Lower lobe of right lung (tissue), 2 donors: ENCODE results near the gene TLX2. TPM values are rescaled to one million over a fixed set of nuclear protein-coding genes. Genes with fewer than 3 reads are reported as not detected.

Experiments
- ATAC-seq, 2 donors: fragments of 200-7000 bp; cut with Tn5 transposase; one replicate each; pipeline ENCODE4 v1.9.1; 2020 to 2022; ENCODE audit warnings: mild to moderate bottlenecking in 2 of 2, moderate library complexity in 2 of 2
- DNase-seq: peaks from one replicate; pipeline ENCODE4 v3.0.0-alpha.2; 2020
- H3K27ac ChIP-seq: fragments of 200-600 bp; one replicate; pipeline ENCODE4 v1.8.0; 2022
- H3K27me3 ChIP-seq: fragments of 200-600 bp; one replicate; pipeline ENCODE4 v1.8.0; 2022; ENCODE audit warnings: low read depth
- H3K36me3 ChIP-seq: fragments of 200-600 bp; one replicate; pipeline ENCODE4 v1.8.0; 2022; ENCODE audit warnings: mild to moderate bottlenecking
- H3K4me1 ChIP-seq: fragments of 200-600 bp; one replicate; pipeline ENCODE4 v1.8.0; 2022
- H3K4me3 ChIP-seq: fragments of 200-600 bp; one replicate; pipeline ENCODE4 v1.8.0; 2022; ENCODE audit warnings: mild to moderate bottlenecking
- H3K9me3 ChIP-seq: fragments of 200-600 bp; one replicate; pipeline ENCODE4 v1.8.0; 2022
- CTCF ChIP-seq: fragments of 200-600 bp; IDR thresholded peaks from one replicate; pipeline ENCODE4 v1.8.0; 2022; ENCODE audit warnings: antibody characterized with exemption, mild to moderate bottlenecking
- intact Hi-C: fragments of 100-400 bp; cut with DNase I; formaldehyde crosslinking; loops from one replicate; pipeline ENCODE4 v1.11.0; 2022
- total RNA-seq: library from RNA; stranded (reverse); fragmentation: NEBNext Ultra II Directional; extraction: Animal tissue kit (Norgen Biotek cat#: 25700); gene quantifications from one replicate; pipeline ENCODE4 v1.2.1, GENCODE V29; 2021
- donor health status: DM: no; HTN: yes; CAD: no; lungs with severe emphysema.

Gene TLX2
- total RNA-seq, 1 donor from 2014 or later, result not detected

DNA sequence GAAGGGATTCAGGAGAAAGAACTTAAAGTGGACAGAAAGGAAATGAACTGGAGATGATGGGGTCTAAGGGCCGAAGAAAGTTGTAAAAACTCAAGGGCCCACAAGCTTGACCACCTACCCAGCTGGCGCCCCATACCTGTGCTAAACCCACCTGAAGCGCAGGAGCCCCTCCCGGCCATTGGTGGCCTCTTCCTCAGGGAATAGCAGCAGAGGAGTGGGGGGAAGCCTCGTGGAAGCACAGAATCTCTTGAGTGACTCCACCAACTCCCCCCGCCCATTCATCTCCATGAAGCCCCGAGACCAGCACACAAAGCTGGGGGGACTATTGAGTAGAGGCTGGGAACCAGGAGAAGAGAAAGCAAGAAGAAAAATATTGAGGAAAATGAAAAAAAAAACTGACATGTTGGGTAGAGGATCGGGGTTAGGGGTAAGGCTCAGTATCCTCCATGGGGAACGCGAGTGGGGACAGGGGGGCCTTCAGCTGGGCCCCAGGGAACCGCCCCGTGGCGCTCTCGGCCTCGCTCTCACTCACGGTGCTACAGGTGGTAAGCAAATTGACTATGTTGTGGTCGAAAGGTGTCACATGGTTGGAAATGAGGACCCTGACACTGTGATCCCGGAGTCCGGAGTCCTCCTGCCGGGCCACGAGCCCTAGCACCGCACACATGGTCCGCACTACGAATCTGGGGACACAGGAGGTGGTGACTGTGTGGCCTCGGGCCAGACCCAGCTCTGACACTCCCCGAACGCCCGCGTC is 14.5 kb downstream of the TLX2 start:
- ATAC-seq, result peak; percentile 14 to 30
- no peak for TF ChIP-seq CTCF
- H3K27me3 ChIP-seq, result no peaks in the 10 kb centered on the region
- H3K36me3 ChIP-seq, result peaks cover 54% of the 10 kb centered on the region
- intact Hi-C loops, result no loop called here
- H3K9me3 ChIP-seq, result no peaks in the 10 kb centered on the region
- no peak for DNase-seq
- H3K27ac ChIP-seq, result peak overlapping the region; percentile 94
- peaks cover 28% of the 10 kb centered on the region for H3K4me1 ChIP-seq
- H3K4me3 ChIP-seq, result peak overlapping the region; percentile 98

- Histone ChIP-seq H3K27ac (peak within 1 kb of the TSS; percentile 94), H3K4me1 (peaks cover 28% of the 10 kb centered on the region), H3K4me3 (peak within 1 kb of the TSS; percentile 98), H3K36me3 (peaks cover 54% of the 10 kb centered on the region), H3K27me3 (no peaks in the 10 kb centered on the region), H3K9me3 (no peaks in the 10 kb centered on the region)
- intact Hi-C loops, result no loop called here
- ATAC-seq (peak; percentile 97), DNase-seq (peak; percentile 99)
- TF ChIP-seq CTCF, result no peak
Observed at GRCh38 chr2:74529357-74530238, 15.3 kb downstream of the TLX2 start, which contains the start of the genes AUP1 and HTRA2. Gene AUP1, minus strand, starts transcription at chr2:74529706. Its CDS starts 77 bp downstream, at chr2:74529629. Gene HTRA2, plus strand, starts transcription at chr2:74529933. Its CDS starts 74 bp downstream, at chr2:74530007.

DNA sequence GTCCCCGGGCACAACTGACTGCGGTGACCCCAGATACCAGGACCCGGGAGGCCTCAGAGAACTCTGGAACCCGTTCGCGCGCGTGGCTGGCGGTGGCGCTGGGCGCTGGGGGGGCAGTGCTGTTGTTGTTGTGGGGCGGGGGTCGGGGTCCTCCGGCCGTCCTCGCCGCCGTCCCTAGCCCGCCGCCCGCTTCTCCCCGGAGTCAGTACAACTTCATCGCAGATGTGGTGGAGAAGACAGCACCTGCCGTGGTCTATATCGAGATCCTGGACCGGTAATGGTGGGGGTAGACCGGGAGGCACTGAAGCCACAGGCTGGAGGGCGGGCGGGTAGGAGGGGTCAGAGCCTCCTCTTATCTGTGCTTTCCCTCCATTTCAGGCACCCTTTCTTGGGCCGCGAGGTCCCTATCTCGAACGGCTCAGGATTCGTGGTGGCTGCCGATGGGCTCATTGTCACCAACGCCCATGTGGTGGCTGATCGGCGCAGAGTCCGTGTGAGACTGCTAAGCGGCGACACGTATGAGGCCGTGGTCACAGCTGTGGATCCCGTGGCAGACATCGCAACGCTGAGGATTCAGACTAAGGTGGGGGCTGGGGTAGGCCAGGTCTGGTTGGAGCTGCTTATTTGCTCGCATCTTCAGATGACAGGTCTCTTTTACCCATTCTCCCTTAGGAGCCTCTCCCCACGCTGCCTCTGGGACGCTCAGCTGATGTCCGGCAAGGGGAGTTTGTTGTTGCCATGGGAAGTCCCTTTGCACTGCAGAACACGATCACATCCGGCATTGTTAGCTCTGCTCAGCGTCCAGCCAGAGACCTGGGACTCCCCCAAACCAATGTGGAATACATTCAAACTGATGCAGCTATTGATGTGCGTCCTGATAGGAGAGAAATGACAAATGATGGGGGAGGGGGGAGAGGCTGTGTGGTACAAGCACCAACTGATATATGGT is 16.3 kb downstream of the TLX2 start:
- Histone ChIP-seq H3K4me1 (peaks cover 28% of the 10 kb centered on the region), H3K9me3 (no peaks in the 10 kb centered on the region), H3K36me3 (peaks cover 53% of the 10 kb centered on the region), H3K27me3 (no peaks in the 10 kb centered on the region), H3K4me3 (peak overlapping the region; percentile 98), H3K27ac (peak overlapping the region; percentile 94)
- intact Hi-C loops, result no loop called here
- TF ChIP-seq CTCF, result no peak
- DNase-seq (peak; percentile 68), ATAC-seq (peak; percentile 37 to 58)

GRCh38 chr2:74531666-74532065 is 17.4 kb downstream of the TLX2 start:
- TF ChIP-seq CTCF, result no peak
- Histone ChIP-seq H3K27me3 (no peaks in the 10 kb centered on the region), H3K27ac (no peak overlapping the region), H3K9me3 (no peaks in the 10 kb centered on the region), H3K4me1 (peaks cover 28% of the 10 kb centered on the region), H3K36me3 (peaks cover 41% of the 10 kb centered on the region), H3K4me3 (no peak overlapping the region)
- ATAC-seq (no peak), DNase-seq (no peak)
- intact Hi-C loops, result no loop called here

DNA sequence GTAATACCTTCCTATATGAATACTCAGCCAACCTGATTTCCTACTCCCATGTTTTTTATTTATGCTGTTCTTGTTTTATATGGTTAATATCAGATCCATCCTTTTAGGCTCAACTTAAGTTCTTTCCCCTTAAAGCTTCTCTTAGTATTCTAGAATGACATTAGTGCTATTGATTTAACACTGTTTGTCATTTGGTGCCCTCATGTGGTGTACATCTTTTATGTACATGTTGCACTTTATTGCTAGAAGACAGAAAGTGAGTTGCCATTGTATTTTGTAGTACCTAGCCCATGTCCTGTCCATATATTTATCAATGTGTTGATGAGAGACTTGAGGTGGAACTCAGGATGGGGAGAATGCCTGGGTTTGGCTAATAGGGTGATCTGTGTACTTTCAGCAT is 18.0 kb downstream of the TLX2 start:
- peaks cover 28% of the 10 kb centered on the region for H3K4me1 ChIP-seq
- DNase-seq (no peak), ATAC-seq (no peak)
- no peaks in the 10 kb centered on the region for H3K9me3 ChIP-seq
- intact Hi-C loops, result no loop called here
- peaks cover 36% of the 10 kb centered on the region for H3K36me3 ChIP-seq
- TF ChIP-seq CTCF, result no peak
- no peak overlapping the region for H3K27ac ChIP-seq
- no peak overlapping the region for H3K4me3 ChIP-seq
- H3K27me3 ChIP-seq, result no peaks in the 10 kb centered on the region
